ENCODE data around the gene FBLIM1. TPM values are rescaled to one million over a fixed set of nuclear protein-coding genes. Genes with fewer than 3 reads are reported as not detected.

Gene FBLIM1
- total and polyA plus RNA-seq, 4 experiments from 2014 or later: not detected

DNA sequence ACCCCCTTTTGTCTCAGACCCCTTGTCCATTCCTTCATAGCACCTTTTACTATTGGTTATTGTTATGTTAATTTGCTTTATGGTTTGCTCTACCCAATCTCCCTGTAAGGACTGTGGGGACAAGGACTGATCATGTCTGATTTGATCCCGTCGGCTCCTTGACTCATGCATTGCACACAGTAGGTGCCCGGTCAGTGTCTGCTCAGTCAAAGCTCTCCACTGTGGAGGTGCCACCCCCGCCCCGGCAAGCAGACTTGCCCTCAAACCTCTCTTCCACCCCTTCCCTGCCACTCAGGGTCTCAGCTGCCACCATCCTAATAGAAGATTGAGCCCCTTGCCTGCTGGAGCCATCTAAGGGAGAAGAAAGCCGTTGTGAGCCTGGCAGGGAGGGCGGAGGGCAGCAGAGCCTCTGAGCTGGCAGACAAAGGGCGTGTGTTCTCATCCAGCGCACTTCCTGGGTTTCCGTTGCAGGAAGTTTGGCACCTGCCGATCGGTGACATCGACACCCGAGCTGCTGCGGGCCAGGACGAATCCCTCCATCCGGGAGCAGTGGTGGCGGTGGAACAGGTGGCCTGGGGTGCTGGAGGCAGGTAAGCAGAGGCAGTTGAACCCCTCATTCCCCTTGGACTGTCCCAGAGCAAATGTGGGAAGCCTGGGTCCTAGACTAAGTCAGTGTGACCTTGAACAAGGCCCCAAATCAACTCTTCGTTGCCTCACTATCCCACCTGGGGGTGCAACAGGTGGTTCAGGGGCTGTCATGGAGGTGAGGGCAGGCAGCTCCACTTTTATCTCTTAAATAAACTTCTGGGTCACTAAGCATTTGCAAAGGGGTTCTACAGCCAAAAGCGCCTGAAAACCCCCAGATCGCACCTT lies 2.2 kb upstream of the FBLIM1 start:
- peaks cover 0 to 2% (median 0%) of the 10 kb centered on the region in 8 donors for H3K9me3 Mint-ChIP-seq
- H3K36me3 ChIP-seq (ENCODE audit: insufficient read depth, low read length): no peaks in the 10 kb centered on the region
- CTCF ChIA-PET (ENCODE audit: partially characterized antibody): interaction anchor here (0.6 kb wide), 1 partner anchor 41 kb away, joined by 4 read pairs; no protein-coding TSS in a partner anchor
- peaks cover 11 to 35% of the 10 kb centered on the region in 2 donors for H3K27me3 Mint-ChIP-seq
- intact Hi-C loops (cut with micrococcal nuclease): no loop called here
- H3K27me3 ChIP-seq (ENCODE audit: insufficient read depth, low read length): peaks cover 4% of the 10 kb centered on the region
- H3K4me3 ChIP-seq (ENCODE audit: low read length in 2 of 2): no peak overlapping the region
- H3K4me1 ChIP-seq (ENCODE audit: insufficient read depth, low read length): peaks cover 21% of the 10 kb centered on the region
- H3K4me1 Mint-ChIP-seq: peaks cover 6 to 23% (median 14%) of the 10 kb centered on the region in 4 donors
- no peak overlapping the region for H3K27ac ChIP-seq (ENCODE audit: low read depth, low read length)
- no peaks in the 10 kb centered on the region for H3K36me3 Mint-ChIP-seq
- peak in 1 of 5 donors; percentile 9 for DNase-seq
- H3K4me3 Mint-ChIP-seq: peak overlapping the region in 4 of 8 donors; percentile 34 to 79 (median 41)
- POLR2A ChIA-PET (ENCODE audit: partially characterized antibody): no interaction called here
- H3K9me3 ChIP-seq (ENCODE audit: control insufficient read depth in 1 of 2, low read length in 2 of 2): no peaks in the 10 kb centered on the region
- no peak overlapping the region for H3K27ac Mint-ChIP-seq

DNA sequence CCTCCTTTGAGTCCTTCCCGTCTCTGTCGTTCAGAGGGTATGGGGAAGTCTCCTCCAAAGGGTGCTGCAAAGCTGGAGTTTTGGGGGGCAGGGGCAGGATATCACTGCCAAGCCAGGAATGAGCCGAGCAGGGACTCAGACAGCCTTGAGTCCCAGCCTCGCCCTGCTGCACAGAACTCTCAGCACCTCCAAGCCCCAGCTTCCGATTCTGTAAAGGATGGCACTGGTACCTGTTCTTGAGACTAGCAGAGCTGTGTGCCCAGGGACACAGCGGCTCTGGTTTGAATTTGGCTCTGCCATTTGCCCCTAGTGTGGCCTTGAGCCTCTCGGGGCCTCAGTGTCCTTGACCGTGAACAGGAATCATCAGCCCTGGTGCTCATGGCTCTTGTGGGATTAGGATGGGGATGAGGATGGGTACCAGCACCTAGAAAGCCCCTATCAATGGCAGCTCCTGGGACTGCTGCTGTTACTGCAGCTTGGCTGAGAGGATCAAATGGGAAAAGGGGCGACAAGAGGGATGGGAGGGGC lies 1.5 kb upstream of the FBLIM1 start:
- H3K4me1 Mint-ChIP-seq: peaks cover 6 to 23% (median 14%) of the 10 kb centered on the region in 4 donors
- Histone ChIP-seq H3K27me3 (ENCODE audit: insufficient read depth, low read length) (peaks cover 4% of the 10 kb centered on the region), H3K36me3 (ENCODE audit: insufficient read depth, low read length) (no peaks in the 10 kb centered on the region), H3K4me1 (ENCODE audit: insufficient read depth, low read length) (peaks cover 21% of the 10 kb centered on the region), H3K9me3 (ENCODE audit: control insufficient read depth in 1 of 2, low read length in 2 of 2) (no peaks in the 10 kb centered on the region), H3K27ac (ENCODE audit: low read depth, low read length) (no peak overlapping the region), H3K4me3 (ENCODE audit: low read length in 2 of 2) (no peak overlapping the region)
- peaks cover 0 to 2% (median 0%) of the 10 kb centered on the region in 8 donors for H3K9me3 Mint-ChIP-seq
- intact Hi-C loops (cut with micrococcal nuclease): no loop called here
- CTCF ChIA-PET (ENCODE audit: partially characterized antibody): interaction anchor here (0.6 kb wide), 1 partner anchor 40 kb away, joined by 4 read pairs; no protein-coding TSS in a partner anchor
- H3K36me3 Mint-ChIP-seq: no peaks in the 10 kb centered on the region
- no peak for DNase-seq
- H3K27ac Mint-ChIP-seq: no peak overlapping the region
- POLR2A ChIA-PET (ENCODE audit: partially characterized antibody): no interaction called here
- peaks cover 11 to 38% of the 10 kb centered on the region in 2 donors for H3K27me3 Mint-ChIP-seq
- peak overlapping the region in 3 of 8 donors; percentile 36 to 76 (median 36) for H3K4me3 Mint-ChIP-seq

DNA sequence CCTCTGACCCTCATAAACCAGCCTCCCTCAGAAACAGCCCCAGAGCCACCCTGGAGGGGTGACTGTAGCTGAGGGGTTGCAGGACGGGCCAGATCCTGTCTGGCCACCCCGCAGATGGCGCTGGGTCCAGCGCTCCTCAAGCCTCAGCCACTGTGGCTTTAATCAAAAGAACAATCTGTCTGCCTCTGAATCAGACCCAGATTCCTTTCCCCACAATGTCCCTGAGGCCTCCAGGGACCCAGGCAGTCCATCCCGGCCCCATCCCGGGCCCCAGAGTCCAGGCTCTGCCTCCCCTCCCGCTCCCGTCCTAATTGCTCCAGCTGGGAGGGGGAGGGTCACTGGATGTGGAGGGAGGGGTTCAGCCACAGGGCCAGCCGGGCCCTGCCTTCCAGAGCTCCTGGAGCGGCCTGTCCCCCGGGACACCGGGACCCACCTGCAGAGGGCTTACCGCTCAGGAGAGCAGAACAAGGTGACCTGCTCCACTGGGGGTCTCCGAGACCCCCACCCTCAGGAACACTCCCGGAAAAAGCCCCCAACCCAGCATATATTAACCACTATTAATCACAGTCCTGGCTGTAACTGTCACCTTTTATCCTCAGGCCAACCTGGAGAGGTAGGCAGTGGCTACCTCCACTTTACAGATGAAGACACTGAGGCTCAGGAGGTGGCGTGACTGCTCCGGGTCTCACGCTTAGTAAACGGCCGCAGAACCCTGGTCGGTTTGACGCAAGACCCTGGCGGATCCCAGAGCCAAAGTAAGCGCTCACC lies 836 bp upstream of the FBLIM1 start:
- POLR2A ChIA-PET (ENCODE audit: partially characterized antibody): no interaction called here
- Mint-ChIP-seq H3K4me1 (peaks cover 6 to 23% (median 14%) of the 10 kb centered on the region in 4 donors), H3K4me3 (peak overlapping the region; percentile 27 to 84 (median 60))

DNA sequence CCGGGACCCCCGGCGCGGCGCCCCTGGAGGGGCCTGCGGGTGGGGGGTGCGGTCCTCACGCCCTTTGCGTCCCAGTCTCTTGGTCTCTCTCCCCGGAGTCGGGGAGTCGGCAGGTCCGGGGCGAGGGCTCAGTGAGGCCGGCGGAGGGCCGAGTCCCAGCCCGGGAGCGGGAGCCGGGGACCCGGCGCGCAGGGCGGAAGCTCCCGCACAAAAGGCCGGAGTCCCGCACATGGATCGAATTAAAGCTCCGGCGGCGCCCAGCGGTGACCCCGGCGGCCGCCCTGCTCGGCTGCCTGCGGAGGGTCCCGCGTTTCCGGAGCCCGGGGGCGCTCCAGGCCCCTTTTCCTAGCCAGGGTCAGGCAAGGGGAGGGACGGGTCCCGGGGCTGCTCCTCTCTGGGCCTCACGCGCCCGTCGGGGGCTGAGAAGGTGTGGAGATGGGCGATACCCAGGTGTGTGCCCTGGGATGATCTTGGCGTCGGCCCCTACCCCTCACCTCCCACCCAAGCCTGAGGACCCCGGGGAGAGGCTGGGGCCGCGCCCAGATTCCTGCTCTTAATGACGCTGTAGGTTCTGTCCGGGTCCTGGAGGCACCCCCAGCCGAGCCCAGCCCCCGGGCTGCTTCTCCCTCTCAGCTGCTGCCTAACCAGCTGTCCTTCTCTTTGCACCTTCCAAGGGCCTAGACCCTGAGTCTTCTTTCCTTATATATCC lies 512 bp downstream of the FBLIM1 start:
- ChIA-PET POLR2A (ENCODE audit: partially characterized antibody) (no interaction called here), CTCF (ENCODE audit: partially characterized antibody) (no interaction called here)
- peaks cover 0 to 2% (median 0%) of the 10 kb centered on the region in 8 donors for H3K9me3 Mint-ChIP-seq

More for the DNA sequence above, 836 bp upstream of the FBLIM1 start:
- no peaks in the 10 kb centered on the region for H3K36me3 Mint-ChIP-seq
- H3K27me3 Mint-ChIP-seq: peaks cover 15 to 38% of the 10 kb centered on the region in 2 donors
- Histone ChIP-seq H3K36me3 (ENCODE audit: insufficient read depth, low read length) (no peaks in the 10 kb centered on the region), H3K4me3 (ENCODE audit: low read length in 2 of 2) (no peak overlapping the region), H3K27ac (ENCODE audit: low read depth, low read length) (no peak overlapping the region), H3K27me3 (ENCODE audit: insufficient read depth, low read length) (peaks cover 4% of the 10 kb centered on the region), H3K9me3 (ENCODE audit: control insufficient read depth in 1 of 2, low read length in 2 of 2) (no peaks in the 10 kb centered on the region), H3K4me1 (ENCODE audit: insufficient read depth, low read length) (peaks cover 21% of the 10 kb centered on the region)
- peaks cover 0 to 2% (median 0%) of the 10 kb centered on the region in 8 donors for H3K9me3 Mint-ChIP-seq
- CTCF ChIA-PET (ENCODE audit: partially characterized antibody): no interaction called here
- no peak for DNase-seq
- intact Hi-C loops (cut with micrococcal nuclease): no loop called here
- H3K27ac Mint-ChIP-seq: no peak overlapping the region

DNA sequence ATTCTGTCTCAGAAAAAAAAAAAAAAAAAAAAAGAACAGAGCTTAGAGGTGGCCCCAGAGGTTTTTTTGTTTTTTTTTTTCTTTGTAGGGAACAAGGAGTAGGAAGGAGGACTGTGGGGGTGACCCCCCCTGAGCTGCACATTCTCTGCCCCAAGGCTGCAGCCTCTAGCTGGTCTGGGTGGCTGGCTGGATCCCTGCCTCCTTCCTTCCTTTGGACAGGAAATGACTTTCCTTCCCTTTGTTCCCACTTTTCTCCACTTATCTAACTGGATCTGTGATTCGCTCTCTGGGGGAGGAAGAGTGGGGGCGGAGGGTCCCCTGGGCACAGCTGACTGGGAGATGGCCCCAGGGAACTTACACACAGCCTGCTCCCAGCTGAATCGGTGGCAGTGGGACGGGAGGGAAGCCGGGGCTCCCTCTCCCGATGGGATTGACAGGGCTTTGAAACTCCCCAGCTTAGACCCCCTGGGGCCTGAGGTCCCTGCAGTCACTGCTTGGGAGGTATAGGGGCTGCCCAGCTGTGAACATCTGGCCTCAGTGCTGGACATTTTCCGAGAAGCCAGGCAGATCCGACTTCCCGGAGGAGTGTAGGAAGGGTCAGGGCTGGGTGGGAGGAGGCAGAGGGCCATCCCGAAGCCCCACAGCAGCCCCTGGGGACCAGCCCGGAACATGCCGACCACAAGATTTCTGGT lies 2.1 kb downstream of the FBLIM1 start:
- CTCF ChIA-PET (ENCODE audit: partially characterized antibody): interaction anchor here (1.2 kb wide), 1 partner anchor 31 kb away, joined by 5 read pairs; no protein-coding TSS in a partner anchor
- Mint-ChIP-seq H3K36me3 (no peaks in the 10 kb centered on the region), H3K9me3 (peaks cover 0 to 2% (median 0%) of the 10 kb centered on the region in 8 donors), H3K27ac (no peak overlapping the region), H3K4me1 (peaks cover 6 to 23% (median 14%) of the 10 kb centered on the region in 4 donors), H3K4me3 (peak overlapping the region in 1 of 8 donors; percentile 5), H3K27me3 (peaks cover 16 to 36% of the 10 kb centered on the region in 2 donors)
- peaks cover 21% of the 10 kb centered on the region for H3K4me1 ChIP-seq (ENCODE audit: insufficient read depth, low read length)
- no peak overlapping the region for H3K4me3 ChIP-seq (ENCODE audit: low read length in 2 of 2)
- H3K27ac ChIP-seq (ENCODE audit: low read depth, low read length): no peak overlapping the region
- H3K9me3 ChIP-seq (ENCODE audit: control insufficient read depth in 1 of 2, low read length in 2 of 2): no peaks in the 10 kb centered on the region
- intact Hi-C loops (cut with micrococcal nuclease): no loop called here
- POLR2A ChIA-PET (ENCODE audit: partially characterized antibody): no interaction called here
- DNase-seq: no peak
- H3K36me3 ChIP-seq (ENCODE audit: insufficient read depth, low read length): no peaks in the 10 kb centered on the region
- peaks cover 4% of the 10 kb centered on the region for H3K27me3 ChIP-seq (ENCODE audit: insufficient read depth, low read length)

More for the DNA sequence above, 512 bp downstream of the FBLIM1 start:
- intact Hi-C loops (cut with micrococcal nuclease): no loop called here
- H3K36me3 Mint-ChIP-seq: no peaks in the 10 kb centered on the region
- no peak overlapping the region for H3K27ac ChIP-seq (ENCODE audit: low read depth, low read length)
- H3K9me3 ChIP-seq (ENCODE audit: control insufficient read depth in 1 of 2, low read length in 2 of 2): no peaks in the 10 kb centered on the region
- no peak overlapping the region for H3K27ac Mint-ChIP-seq
- H3K4me1 Mint-ChIP-seq: peaks cover 6 to 23% (median 14%) of the 10 kb centered on the region in 4 donors
- peak overlapping the region in 7 of 8 donors; percentile 24 to 57 (median 54) for H3K4me3 Mint-ChIP-seq
- no peak overlapping the region for H3K4me3 ChIP-seq (ENCODE audit: low read length in 2 of 2)
- H3K27me3 Mint-ChIP-seq: peaks cover 16 to 37% of the 10 kb centered on the region in 2 donors
- DNase-seq: no peak
- peaks cover 21% of the 10 kb centered on the region for H3K4me1 ChIP-seq (ENCODE audit: insufficient read depth, low read length)
- H3K36me3 ChIP-seq (ENCODE audit: insufficient read depth, low read length): no peaks in the 10 kb centered on the region
- peaks cover 4% of the 10 kb centered on the region for H3K27me3 ChIP-seq (ENCODE audit: insufficient read depth, low read length)

DNA sequence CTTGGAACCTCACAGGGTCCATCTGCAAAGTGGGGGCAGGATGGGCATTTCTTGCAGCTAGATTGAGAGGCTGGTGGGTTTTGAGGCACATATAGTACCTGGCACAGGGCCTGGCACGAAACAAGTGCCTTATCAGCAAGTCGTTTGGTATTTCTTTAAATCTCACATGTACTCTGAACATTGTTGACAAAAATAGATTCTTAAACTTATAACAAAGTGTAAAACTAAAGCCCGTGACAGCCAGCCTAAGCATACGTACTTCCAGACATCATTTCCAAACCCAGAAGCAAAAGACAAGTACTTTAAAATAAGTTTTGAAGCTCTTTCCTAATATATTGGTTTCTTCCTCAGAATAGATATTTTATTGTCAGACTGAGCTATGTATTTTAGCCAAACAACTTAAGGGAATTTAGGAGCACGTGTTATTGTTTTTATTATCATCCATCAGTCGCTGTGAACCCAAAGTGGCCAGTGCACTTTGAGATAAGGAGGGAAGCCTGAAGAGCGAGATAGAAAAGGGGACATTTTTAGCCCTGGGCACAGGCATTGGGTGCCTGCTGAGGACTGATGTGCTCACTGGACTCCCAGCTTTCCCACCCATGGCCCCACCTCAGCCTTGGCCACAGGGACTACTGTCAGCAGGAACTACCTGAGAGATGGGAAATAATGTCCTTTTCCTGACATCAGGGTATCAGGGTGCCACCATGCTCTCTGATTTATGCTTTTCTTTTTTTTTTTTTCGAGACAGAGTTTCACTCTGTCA lies 3.0 kb downstream of the FBLIM1 start:
- Histone ChIP-seq H3K4me1 (ENCODE audit: insufficient read depth, low read length) (peaks cover 16% of the 10 kb centered on the region), H3K36me3 (ENCODE audit: insufficient read depth, low read length) (no peaks in the 10 kb centered on the region), H3K27me3 (ENCODE audit: insufficient read depth, low read length) (peaks cover 4% of the 10 kb centered on the region), H3K9me3 (ENCODE audit: control insufficient read depth in 1 of 2, low read length in 2 of 2) (no peaks in the 10 kb centered on the region), H3K27ac (ENCODE audit: low read depth, low read length) (no peak overlapping the region), H3K4me3 (ENCODE audit: low read length in 2 of 2) (no peak overlapping the region)
- ChIA-PET CTCF (ENCODE audit: partially characterized antibody) (no interaction called here), POLR2A (ENCODE audit: partially characterized antibody) (no interaction called here)
- Mint-ChIP-seq H3K36me3 (no peaks in the 10 kb centered on the region), H3K27me3 (peaks cover 14 to 31% of the 10 kb centered on the region in 2 donors), H3K27ac (no peak overlapping the region), H3K9me3 (peaks cover 0 to 2% (median 0%) of the 10 kb centered on the region in 8 donors), H3K4me1 (peaks cover under 1 to 17% (median 9%) of the 10 kb centered on the region in 4 donors), H3K4me3 (peak overlapping the region in 1 of 8 donors; percentile 5)
- no peak for DNase-seq
- intact Hi-C loops (cut with micrococcal nuclease): no loop called here

All from CD4-positive, alpha-beta memory T cell (primary cell).